GM18861 (cell line): ENCODE data around the gene CYP26B1.

Source experiments
- ATAC-seq: cut with Tn5 transposase; IDR thresholded peaks from one replicate; pipeline ENCODE4 v1.9.1; 2021; ENCODE audit not compliant: unreplicated experiment

CYP26B1 gene

DNA sequence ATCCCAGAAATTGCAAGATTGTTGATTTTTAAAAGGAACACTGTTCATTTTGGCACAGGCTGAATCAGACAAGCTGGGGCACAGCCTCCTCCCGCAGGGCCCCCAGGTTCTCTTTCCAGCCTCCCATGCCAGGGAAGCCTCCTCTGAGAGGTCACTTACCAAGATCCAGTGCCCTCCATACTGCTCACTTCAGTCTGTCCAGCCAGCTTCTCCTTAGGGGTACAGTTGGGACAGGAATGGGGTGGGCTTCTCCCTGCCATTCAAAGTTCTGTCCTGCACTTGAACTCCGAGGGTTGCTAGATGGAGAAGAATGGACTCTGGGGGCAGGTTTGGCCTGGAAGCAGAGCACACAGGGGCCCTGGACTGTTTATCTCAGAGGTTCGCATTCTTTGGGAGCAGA is 7.5 kb upstream of the CYP26B1 start:
- ATAC-seq: no peak

DNA sequence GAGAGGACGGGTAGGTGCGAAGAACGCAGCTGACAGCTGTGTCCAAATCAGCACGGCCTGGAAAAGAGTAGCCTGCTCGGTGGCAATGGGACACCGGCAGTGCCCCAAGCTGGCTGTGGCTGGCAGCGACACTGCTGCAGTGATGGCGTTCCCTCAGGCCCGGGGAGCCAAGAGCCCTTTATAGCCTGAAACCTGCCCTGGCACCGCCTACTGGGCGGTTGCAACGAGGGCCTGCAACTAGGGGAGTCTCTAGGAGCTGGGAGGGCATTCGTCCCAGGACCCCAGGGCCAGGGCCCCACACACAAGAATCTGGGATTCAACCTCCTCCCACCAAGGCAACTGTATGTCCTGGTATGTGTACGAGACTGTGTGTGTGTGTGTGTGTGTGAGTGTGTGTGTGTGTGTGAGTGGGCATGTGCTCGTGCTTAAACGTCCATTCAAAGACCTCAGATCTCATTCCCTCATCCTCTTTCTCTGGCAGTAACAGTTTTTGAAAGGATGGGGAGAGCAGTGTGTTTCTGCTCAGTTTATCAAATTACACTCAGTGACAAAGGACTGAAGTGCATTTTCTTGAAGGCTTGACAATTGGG is 6.8 kb upstream of the CYP26B1 start:
- ATAC-seq: no peak

DNA sequence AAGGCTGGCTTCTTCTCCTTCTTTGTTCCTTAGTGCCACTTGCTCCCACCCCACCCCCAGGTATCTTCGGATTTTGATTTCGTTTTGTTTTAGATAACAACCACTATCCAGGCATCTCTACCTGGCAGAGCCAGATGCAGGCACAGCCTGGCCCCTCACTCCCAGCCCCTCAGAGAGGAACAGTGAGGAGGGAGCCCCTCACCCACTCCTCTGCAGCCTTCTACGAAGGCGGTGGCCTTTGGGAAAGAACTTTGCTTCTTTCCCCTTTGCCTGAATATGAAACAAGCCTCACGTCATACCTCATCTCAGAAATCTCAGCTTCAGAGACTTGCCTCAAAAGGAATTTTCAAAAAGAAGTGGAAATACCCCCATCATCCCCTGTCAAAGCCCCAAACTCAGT is 6.3 kb upstream of the CYP26B1 start:
- ATAC-seq: no peak

DNA sequence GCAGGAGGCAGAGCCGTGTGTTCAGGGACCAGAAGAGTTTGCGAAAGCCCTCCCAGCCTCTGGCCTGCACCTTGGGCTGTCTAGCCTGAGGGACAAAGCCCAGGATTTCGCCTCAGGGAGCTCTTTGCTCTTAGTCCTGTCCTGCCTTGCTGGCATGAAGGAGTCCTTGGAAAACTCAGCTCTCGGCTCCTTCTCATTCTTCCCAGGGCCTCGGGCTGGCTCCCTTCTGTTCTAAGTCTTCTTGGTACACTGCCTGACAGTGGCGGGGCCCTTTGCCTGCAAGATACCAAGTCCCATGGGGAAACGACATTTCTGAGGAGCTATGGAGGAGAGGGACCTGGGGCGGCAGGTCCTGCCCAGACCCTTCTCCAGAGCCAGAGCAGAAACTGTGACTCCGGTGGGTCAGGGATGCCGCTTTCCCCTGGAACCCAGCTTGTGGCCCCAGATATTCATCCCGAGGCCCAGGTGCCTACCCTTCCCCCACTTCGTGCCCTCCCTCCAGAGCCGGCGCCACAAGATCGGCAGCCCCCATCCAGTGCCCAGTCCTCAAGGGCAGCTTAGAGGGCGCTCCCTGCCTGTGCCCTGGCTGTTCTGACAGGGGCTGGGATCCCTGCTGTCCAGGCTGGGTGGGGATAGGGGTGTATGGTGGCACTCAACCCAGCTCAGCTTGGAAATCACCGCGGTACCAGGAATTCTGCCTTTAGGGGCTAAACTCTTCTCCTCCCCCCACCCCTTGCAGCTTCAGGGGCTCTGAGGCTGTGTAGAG is 5.5 kb upstream of the CYP26B1 start:
- no peak for ATAC-seq

DNA sequence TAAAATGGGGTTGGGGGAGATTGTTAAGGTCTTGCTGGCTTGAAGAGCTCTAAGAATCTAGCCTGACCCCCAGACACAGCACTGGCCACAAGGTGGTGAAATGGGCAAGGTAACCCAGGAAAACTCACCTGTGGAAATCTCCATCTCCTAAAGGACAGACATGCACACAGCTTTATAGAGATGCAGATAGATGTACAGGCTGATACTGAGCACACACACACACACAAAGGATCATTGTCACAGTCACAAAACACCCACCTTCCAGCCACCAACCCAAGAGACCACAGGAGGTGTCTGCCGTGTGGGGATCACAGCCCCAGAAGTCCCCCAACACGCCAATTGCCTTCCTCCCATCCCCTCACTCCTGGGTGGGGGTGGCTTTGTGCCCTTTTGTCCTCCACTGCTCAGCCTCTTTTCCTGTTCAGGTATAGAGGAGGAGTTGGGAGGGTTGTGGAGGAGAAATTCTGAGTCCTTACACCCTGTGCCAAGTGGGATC is 3.2 kb upstream of the CYP26B1 start:
- ATAC-seq: no peak

DNA sequence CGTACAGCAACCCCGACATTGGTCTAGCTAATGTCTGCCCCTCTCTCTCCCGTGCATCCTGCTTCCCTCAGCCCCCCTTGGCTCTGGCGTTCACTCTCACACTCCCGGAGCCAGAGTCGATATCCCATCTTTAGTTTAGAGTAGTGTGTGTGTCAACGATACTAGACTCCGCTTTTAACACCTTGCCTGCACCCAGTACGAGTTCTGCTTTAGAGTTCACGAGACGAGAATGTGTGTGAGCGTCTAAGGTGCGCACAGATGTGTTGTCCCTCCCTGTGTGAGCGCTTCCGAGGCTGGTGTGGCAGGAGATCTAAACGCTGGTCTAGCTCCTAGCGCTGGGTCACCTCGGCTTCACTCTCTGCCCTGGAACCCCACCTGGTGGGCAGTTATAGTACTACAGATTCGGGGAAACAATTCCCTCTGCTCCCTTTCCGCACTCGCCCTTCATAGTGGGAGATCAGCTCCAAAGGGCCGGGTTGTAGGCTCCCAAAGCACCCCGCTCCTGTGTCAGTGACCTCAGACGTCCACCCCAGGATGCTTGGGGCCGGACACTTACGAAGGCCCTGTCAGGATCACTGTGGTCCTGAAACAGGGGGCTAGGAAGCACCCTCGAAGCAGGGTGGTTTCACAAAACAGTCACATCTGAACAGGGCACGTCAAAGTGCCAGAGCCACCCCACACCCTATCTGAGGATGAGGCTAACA is 2.6 kb upstream of the CYP26B1 start:
- ATAC-seq: peak; percentile 57

DNA sequence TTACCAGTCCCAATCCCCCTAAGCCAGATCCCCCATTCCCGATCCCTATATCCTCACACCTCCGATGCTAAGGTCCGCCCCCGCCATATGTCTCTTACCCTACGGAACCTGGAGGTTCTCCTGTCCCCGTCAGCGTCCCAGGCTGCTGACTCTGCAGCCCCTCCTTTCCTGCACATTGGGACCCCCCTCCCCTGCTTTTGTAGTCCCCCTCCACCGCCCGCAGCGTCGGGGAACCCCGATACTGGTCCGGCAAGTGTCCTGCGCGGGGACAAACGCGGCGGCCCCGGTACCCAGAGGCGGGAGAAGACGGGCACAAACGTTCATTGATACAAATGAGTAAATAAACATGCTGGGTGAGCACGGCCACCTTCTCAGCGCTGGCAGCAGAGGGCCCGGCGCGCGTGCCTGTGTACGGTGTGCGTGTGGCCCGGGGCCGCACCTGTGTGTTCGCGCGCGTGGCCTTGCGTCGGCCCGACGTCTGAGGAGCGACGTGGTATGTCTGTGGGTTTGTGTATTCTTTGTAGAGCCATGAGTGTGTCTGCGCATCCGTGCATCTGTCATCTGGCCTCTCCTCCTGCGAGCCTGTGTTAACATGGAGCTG is 2.0 kb upstream of the CYP26B1 start:
- ATAC-seq: no peak

DNA sequence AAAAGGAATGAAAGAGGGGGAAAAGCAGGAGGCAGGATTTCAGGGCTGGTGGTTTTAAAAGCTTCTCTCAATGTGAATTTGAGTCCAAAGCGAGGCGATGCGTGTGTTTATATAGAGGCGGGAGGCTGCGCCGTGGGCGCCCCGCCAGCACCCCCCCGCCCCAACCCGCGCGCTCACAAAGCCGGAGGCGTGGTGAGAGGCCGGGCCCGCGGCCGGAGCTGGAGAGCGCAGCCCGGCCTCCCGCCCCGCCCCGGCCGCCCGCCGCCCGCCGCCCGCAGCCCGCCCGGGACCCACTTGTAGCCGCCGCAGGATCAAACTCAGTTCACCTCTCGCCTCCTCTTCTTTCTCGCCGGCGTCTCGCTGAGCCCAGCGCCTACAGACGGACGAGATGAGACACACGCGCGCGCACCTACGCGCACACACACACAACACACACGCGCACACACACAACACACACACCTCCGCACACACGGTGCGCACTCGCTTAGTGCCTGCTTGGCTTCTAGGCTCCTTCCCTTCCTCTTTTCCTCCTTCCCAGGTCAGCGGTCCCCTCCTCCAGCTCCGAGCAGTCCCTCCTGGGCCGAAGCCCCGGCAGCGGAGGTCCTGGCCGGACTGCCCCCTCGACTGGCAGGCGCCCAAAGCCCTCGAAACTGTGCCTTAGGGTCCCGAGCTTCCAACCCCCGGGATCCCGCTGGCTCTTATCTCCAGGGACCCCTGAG is 1.3 kb upstream of the CYP26B1 start:
- no peak for ATAC-seq

DNA sequence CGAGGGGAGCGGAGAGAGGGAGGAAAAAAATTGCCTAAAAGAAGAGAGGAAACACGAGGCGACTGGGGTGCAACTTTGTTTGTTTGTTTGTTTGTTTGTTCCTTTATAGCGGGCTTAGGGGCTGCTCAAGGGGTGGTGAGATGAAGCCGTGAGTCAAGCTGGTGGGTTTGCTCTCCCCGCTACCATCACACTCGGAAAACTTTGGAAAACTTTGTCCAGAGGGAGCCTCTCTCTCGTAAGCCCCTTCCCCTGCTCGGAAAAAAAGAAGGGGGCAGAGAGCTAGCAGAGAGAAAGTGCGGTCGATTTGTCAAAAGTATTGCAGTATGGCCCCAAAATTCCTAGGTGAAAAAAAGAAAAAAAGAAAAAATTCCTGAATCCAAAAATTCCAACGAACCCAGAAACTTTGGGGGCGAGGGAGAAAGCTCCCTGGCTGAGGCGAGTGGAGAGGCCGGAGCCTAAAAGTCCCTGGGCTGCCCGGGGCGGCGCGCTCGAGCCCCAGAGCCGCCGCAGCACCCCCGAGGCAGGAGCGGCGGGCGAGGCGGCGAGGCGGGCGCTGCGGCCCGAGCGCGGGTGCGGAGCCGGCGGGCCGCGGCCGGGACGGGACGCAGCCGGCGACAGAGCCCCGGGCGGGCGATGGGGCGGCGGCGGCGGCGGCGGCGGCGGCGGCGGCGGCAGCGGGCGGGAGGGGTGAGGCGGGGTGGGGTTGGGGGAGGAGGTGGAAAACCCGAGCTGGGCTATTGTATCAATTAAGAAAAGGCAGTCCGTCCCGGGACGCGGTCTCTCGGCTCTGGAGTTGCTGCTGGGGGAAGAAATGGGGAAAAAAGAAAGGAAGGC is 558 bp upstream of the CYP26B1 start:
- ATAC-seq: no peak

DNA sequence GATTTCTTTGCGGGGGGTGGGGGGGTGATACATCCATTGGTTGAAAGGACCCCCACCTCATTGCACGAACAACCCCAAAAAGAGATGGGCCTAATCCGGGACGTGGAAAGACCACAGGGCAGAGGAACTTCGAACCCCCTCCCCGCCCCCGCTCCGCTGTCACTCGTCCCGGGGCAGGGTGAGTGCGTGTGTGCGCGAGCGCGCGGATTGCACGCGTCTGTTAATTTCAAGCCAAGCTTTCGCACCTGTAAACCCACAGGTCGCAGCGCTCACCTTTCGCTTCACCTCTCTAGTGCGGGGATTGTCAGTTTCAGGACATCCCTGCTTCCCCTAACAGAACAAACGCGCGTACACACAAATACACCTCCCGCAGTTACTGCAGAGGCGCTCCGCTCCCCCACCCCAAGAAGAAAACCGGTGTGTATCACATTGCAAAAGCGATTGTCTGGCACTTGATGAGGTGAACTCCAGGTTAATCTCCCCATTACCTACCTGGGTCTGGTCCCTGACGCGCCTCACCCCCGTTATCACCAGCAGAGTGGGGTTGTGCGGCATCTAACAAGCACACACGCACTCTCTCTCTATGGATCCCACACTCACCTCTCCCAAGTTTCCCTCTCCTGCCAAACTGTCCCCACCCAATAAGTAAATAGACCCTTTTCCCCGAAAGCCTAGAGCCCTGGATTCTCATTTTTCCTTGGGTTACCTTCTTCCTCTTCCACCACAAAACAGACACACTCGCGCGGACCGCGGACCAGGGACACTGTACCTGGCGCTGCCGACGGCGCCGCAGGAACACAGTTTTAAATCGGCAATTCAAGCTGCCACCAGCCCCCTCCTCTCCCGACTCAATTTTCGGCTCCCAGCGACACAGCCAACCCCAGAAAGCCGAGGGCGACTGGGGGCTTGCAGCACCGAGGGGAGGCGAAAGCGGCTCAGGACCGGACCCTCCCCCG is 1.0 kb downstream of the CYP26B1 start:
- ATAC-seq: no peak

DNA sequence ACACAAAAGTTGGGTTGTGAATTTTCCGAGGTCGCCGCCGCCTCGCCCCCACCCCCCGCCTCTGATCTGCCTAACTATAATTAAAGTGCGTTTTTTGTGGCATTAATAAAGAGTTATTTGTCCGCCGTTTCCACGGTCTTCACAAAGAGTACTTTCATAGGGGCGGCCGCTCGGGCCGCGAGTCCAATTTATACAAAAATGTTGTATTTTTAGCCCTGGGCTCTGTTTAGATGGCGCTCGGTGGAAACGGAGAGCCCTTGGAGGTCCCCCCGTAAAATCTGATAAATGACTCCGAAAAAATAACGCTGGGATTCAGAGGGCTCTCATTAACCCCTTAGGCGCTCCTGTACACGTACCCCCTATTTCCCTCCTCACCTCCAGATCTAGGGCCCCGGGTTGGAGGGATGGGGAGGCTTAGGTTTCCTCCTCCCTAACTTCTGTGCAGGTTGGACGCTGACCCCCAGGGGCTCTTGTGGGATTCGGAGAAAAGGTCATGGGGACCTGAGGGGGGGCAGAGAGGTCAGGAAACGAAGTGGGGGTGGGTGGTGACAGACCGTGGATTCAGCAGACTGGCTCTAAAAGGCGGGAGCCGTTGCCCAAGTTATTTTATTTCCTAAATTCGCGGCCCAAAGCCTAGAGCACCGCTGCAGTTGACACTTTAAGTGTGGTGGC is 1.9 kb downstream of the CYP26B1 start:
- ATAC-seq: no peak

DNA sequence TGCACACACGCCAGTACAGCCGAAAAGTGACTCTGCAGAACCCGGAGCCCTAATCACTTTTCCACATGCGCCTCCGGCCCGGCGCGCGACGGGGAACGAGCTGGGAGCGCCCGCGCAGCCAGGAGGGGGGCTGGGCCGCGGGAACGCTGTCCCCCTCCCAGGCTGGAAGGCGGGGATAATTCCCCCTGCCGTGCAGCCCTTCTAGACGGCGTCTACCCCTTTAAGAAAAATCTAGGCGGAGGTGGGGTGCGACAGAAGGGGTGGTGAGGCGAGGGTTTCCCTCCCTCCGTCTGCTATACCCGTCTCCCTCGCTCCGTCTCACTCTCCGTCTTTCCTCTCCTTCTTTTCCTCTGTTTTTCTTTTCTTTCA is 2.4 kb downstream of the CYP26B1 start:
- no peak for ATAC-seq

DNA sequence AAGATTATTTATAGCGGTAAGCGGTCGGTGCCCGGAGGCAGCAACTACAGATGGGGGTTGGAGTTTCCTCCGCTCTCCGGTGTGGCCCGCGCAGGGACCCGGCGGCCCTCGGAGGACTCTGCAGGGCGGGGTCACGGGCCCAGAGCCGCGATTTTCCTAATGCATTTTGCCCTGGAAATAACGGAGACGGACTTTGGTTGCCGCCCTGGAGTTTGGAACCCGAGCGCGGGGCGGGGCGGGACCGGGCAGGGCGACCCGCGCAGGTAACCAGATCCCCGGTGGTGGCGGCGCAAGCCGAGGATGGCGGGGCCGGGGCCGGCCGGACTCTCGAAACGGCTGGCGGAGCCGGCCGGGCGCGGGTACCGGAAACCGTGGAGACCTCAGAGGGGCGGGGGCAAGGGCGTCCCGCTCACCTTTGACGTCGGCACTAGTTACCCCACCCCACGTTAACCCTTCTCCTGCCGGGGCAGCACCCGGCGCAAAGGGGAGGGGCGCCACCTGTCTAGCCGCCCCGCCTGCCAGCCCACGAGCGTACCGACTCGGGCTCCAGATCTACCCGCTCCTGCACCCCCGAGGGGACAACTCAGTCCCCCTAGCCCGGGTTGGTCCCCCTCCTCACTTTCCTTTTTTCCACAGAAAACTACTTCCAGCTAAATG is 2.9 kb downstream of the CYP26B1 start:
- ATAC-seq: no peak

DNA sequence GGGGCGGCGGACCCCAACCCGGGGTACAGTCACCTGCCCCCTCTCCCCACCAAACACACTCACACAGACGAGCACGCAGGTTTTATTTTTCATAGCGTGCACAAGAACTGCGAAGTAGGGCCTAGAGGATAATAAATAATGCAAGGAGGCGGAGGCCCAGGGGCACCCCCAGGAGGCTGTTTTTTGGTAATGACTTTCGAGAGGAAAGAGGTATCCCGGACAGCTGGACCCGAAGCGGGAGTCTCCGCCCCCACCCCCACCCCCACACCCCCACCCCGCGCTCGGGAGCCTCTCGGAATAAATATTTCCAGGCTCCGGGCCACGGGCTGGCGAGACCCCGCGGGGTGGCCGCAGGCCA is 3.4 kb downstream of the CYP26B1 start:
- no peak for ATAC-seq

DNA sequence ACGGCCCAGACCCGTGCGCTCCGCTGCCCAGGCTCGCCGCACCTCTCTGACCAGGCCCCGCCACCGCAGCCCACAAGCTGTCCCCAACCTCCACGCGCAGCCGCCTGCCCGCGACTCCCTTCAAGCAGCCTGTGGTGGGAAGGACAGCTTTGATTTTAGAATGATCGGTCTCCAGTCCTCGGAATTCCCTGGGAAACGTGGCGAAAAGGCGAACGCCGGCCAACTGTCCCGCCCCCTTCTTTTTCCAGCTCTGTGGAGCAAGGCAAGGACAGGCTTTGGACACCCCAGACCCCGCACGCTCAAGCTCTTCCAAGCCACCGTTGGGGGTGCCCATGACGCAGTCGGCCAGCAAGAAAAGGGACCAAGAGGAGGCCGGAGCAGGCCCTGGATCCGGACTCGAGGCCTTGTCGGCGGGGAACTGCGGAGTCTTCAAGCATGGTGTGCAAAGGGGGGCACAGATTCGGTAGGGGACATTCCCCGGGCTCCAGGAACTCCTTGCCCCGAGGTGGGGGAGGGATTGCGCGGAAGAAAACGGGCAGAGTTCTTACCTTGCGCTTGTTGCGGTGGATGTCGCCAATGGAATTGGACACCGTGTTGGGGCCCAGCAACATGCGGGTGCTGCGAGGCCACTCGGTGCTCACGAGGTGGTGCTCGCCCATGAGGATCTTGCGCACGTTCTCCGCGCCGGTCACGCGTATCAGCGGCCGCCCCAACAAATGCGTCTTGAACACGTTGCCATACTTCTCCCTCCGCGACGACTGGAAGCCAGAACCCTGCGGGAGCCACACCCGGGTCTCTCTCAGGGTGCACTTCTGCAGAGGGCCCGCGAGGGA is 4.0 kb downstream of the CYP26B1 start:
- ATAC-seq: no peak

DNA sequence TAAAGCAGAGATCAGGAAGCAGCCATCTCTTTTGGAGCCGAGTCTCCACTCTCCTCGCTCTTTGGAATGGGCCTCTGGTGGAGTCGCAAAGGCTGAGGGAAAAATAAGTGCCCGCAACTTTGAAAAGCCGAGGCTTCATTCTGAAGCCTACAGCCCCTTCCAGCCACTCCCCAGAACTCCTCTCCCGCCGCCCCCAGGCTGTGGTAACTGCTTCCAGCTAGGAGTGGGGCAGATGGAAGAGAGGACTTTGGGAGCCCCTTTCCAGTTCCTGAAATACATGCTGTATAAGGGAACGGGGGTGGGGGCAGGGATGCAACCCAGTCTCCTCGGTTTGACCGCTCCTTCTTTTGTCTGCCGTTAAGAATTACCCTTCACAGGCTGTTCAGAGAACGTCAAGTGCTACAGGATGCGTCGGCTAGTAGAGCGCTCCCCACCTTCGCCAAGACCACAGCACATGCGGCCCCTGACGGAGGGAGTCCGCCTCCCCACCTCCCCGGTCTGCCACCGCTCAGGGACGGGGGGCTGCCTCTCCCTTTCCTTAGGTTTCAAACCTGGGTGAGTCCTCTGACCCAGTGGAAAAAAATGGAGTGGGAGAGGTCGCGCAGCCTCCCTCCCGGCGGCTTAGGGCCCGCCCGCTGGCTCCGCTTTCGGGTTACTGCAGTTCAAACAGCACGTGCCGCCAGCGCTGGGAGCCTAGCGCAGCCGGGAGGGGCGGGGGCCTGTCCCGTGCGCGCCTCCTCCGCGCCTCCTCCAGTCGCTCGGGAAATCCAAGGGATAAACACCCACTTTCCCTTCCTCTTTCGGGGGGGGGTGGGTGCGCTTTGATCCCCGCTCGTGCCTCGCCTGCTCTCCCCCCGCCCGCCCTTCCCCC is 4.9 kb downstream of the CYP26B1 start:
- ATAC-seq: no peak
